Measurements from ENCODE around the gene ATXN10. TPM values are rescaled to one million over a fixed set of nuclear protein-coding genes. Genes with fewer than 3 reads are reported as not detected.

The ATXN10 gene
- total and polyA plus RNA-seq, 2 experiments from 2014 or later = 109 to 216 TPM

GRCh38 chr22:45828841-45829240, 157.2 kb downstream of the ATXN10 start:
- Histone ChIP-seq H3F3A (ENCODE audit: insufficient read depth) (peaks cover 47% of the 10 kb centered on the region), H3K4me3 (no peak overlapping the region), H3K9ac (no peak overlapping the region), H4K20me1 (ENCODE audit: insufficient read depth) (no peaks in the 10 kb centered on the region), H2AFZ (no peak overlapping the region), H3K79me2 (ENCODE audit: insufficient read depth) (peaks cover 5% of the 10 kb centered on the region; the same call in 1 of the 2 replicates), H3K27ac (no peak overlapping the region), H3K9me2 (ENCODE audit: insufficient read depth) (no peaks in the 10 kb centered on the region), H3K9me3 (ENCODE audit: low read depth) (no peaks in the 10 kb centered on the region), H3K36me3 (ENCODE audit: low read depth) (peaks cover 17% of the 10 kb centered on the region; the same call in 1 of the 2 replicates), H3K27me3 (replicated peaks; ENCODE audit: insufficient read depth) (no peaks in the 10 kb centered on the region), H3K4me1 (ENCODE audit: insufficient read depth) (peaks cover 29% of the 10 kb centered on the region), H3K4me2 (ENCODE audit: unreplicated experiment) (peak overlapping the region; percentile 5)
- 93 to 96% methylated on average over 1 of the region's 1 CpG for WGBS, 2 experiments (ENCODE audit: low coverage in 1 of 2, low lambda C conversion rate in 2 of 2, missing lambda C conversion rate in 2 of 2)
- in situ Hi-C loops (cut with MboI) = no loop called here
- no peak for TF ChIP-seq EZH2phosphoT487 (IDR thresholded peaks at IDR 0.05; ENCODE audit: insufficient read depth, low read depth)
- peak; percentile 51 for DNase-seq

- peak; percentile 65 for DNase-seq
- Histone ChIP-seq H4K20me1 (ENCODE audit: insufficient read depth) (no peaks in the 10 kb centered on the region), H3K9me3 (ENCODE audit: low read depth) (no peaks in the 10 kb centered on the region), H3K9ac (no peak overlapping the region), H3K27ac (peak overlapping the region; percentile 37), H3K36me3 (ENCODE audit: low read depth) (peaks cover 8% of the 10 kb centered on the region; the same call in 1 of the 2 replicates), H3K9me2 (ENCODE audit: insufficient read depth) (no peaks in the 10 kb centered on the region), H3F3A (ENCODE audit: insufficient read depth) (peaks cover 47% of the 10 kb centered on the region), H3K4me2 (ENCODE audit: unreplicated experiment) (peak overlapping the region; percentile 4), H3K79me2 (ENCODE audit: insufficient read depth) (no peaks in the 10 kb centered on the region), H3K27me3 (replicated peaks; ENCODE audit: insufficient read depth) (no peaks in the 10 kb centered on the region), H3K4me3 (no peak overlapping the region), H3K4me1 (ENCODE audit: insufficient read depth) (peaks cover 29% of the 10 kb centered on the region), H2AFZ (no peak overlapping the region)
- in situ Hi-C loops (cut with MboI) = no loop called here
- 95 to 96% methylated on average over 3 of the region's 3 CpGs for WGBS, 2 experiments (ENCODE audit: low coverage in 1 of 2, low lambda C conversion rate in 2 of 2, missing lambda C conversion rate in 2 of 2)
- TF ChIP-seq EZH2phosphoT487 (IDR thresholded peaks at IDR 0.05; ENCODE audit: insufficient read depth, low read depth) = no peak
Observed at GRCh38 chr22:45830531-45831245, 159.1 kb downstream of the ATXN10 start.

GRCh38 chr22:45831394-45831793, 159.8 kb downstream of the ATXN10 start:
- Histone ChIP-seq H3K9me2 (ENCODE audit: insufficient read depth) (no peaks in the 10 kb centered on the region), H3K4me1 (ENCODE audit: insufficient read depth) (peaks cover 29% of the 10 kb centered on the region), H3K27me3 (replicated peaks; ENCODE audit: insufficient read depth) (no peaks in the 10 kb centered on the region), H3K27ac (peak overlapping the region; percentile 37), H2AFZ (no peak overlapping the region), H3K9ac (no peak overlapping the region), H3K4me3 (no peak overlapping the region), H3K9me3 (ENCODE audit: low read depth) (no peaks in the 10 kb centered on the region), H3K79me2 (ENCODE audit: insufficient read depth) (no peaks in the 10 kb centered on the region), H4K20me1 (ENCODE audit: insufficient read depth) (no peaks in the 10 kb centered on the region), H3K36me3 (ENCODE audit: low read depth) (peaks cover 8% of the 10 kb centered on the region; the same call in 1 of the 2 replicates), H3F3A (ENCODE audit: insufficient read depth) (peaks cover 42% of the 10 kb centered on the region), H3K4me2 (ENCODE audit: unreplicated experiment) (peak overlapping the region; percentile 4)
- in situ Hi-C loops (cut with MboI) = no loop called here
- 68 to 72% methylated on average over 2 of the region's 2 CpGs for WGBS, 2 experiments (ENCODE audit: low coverage in 1 of 2, low lambda C conversion rate in 2 of 2, missing lambda C conversion rate in 2 of 2)
- peak; percentile 48 for DNase-seq
- TF ChIP-seq EZH2 (IDR thresholded peaks at IDR 0.05; ENCODE audit: insufficient read depth, poor library complexity, severe bottlenecking) = no peak
- no peak for TF ChIP-seq EZH2phosphoT487 (IDR thresholded peaks at IDR 0.05; ENCODE audit: insufficient read depth, low read depth)

GRCh38 chr22:45832180-45832579, 160.5 kb downstream of the ATXN10 start:
- H3K27ac ChIP-seq = no peak overlapping the region
- H3K79me2 ChIP-seq (ENCODE audit: insufficient read depth) = no peaks in the 10 kb centered on the region
- peaks cover 29% of the 10 kb centered on the region for H3K4me1 ChIP-seq (ENCODE audit: insufficient read depth)
- DNase-seq = no peak
- H3K4me2 ChIP-seq (ENCODE audit: unreplicated experiment) = no peak overlapping the region
- H2AFZ ChIP-seq = no peak overlapping the region
- H3K9me3 ChIP-seq (ENCODE audit: low read depth) = no peaks in the 10 kb centered on the region
- in situ Hi-C loops (cut with MboI) = no loop called here
- TF ChIP-seq EZH2phosphoT487 (IDR thresholded peaks at IDR 0.05; ENCODE audit: insufficient read depth, low read depth) (no peak), EZH2 (IDR thresholded peaks at IDR 0.05; ENCODE audit: insufficient read depth, poor library complexity, severe bottlenecking) (no peak)
- H3K27me3 ChIP-seq (replicated peaks; ENCODE audit: insufficient read depth) = no peaks in the 10 kb centered on the region
- no peak overlapping the region for H3K9ac ChIP-seq
- no peaks in the 10 kb centered on the region for H3K9me2 ChIP-seq (ENCODE audit: insufficient read depth)
- H3K36me3 ChIP-seq (ENCODE audit: low read depth) = peaks cover 8% of the 10 kb centered on the region; the same call in 1 of the 2 replicates
- H4K20me1 ChIP-seq (ENCODE audit: insufficient read depth) = no peaks in the 10 kb centered on the region
- H3F3A ChIP-seq (ENCODE audit: insufficient read depth) = peaks cover 37% of the 10 kb centered on the region
- H3K4me3 ChIP-seq = no peak overlapping the region
- WGBS, 2 experiments (ENCODE audit: low coverage in 1 of 2, low lambda C conversion rate in 2 of 2, missing lambda C conversion rate in 2 of 2) = 97 to 100% methylated on average over 2 of the region's 2 CpGs
